GM18526 (cell line): Measurements from ENCODE around the gene SBNO2.

ENCODE experiments used
- POLR2A ChIP-seq: IDR thresholded peaks from 3 replicates; pipeline ENCODE4 v1.6.1; 2011; ENCODE audit not compliant: insufficient read length; ENCODE audit errors: extremely low read depth

Gene SBNO2

GRCh38 chr19:1213391-1214286 lies 39.6 kb upstream of the SBNO2 start:
- TF ChIP-seq POLR2A = no peak

- no peak for TF ChIP-seq POLR2A
Measured at GRCh38 chr19:1211494-1212234, 37.6 kb upstream of the SBNO2 start.

- TF ChIP-seq POLR2A = no peak
Measured at GRCh38 chr19:1210227-1210538, 36.1 kb upstream of the SBNO2 start.

- TF ChIP-seq POLR2A = no peak
Measured at GRCh38 chr19:1206864-1207450, 32.9 kb upstream of the SBNO2 start.

GRCh38 chr19:1206150-1206863 lies 32.2 kb upstream of the SBNO2 start:
- no peak for TF ChIP-seq POLR2A

GRCh38 chr19:1205114-1206099 lies 31.3 kb upstream of the SBNO2 start, which contains the start of gene STK11:
Gene STK11, plus strand, starts transcription at chr19:1205778. Its CDS starts 1,136 bp downstream, at chr19:1206914.
- peak; percentile 79 for TF ChIP-seq POLR2A

GRCh38 chr19:1199531-1199930 lies 25.5 kb upstream of the SBNO2 start:
- TF ChIP-seq POLR2A = no peak

- no peak for TF ChIP-seq POLR2A
Measured at GRCh38 chr19:1189419-1189818, 15.4 kb upstream of the SBNO2 start.

GRCh38 chr19:1183543-1184172 lies 9.6 kb upstream of the SBNO2 start:
- no peak for TF ChIP-seq POLR2A

GRCh38 chr19:1182727-1183126 lies 8.7 kb upstream of the SBNO2 start:
- no peak for TF ChIP-seq POLR2A

GRCh38 chr19:1182068-1182467 lies 8.0 kb upstream of the SBNO2 start:
- no peak for TF ChIP-seq POLR2A

GRCh38 chr19:1181606-1182005 lies 7.5 kb upstream of the SBNO2 start:
- no peak for TF ChIP-seq POLR2A

GRCh38 chr19:1177322-1178114 lies 3.5 kb upstream of the SBNO2 start:
- no peak for TF ChIP-seq POLR2A
